ENCODE results near the gene POLA1.

DNA sequence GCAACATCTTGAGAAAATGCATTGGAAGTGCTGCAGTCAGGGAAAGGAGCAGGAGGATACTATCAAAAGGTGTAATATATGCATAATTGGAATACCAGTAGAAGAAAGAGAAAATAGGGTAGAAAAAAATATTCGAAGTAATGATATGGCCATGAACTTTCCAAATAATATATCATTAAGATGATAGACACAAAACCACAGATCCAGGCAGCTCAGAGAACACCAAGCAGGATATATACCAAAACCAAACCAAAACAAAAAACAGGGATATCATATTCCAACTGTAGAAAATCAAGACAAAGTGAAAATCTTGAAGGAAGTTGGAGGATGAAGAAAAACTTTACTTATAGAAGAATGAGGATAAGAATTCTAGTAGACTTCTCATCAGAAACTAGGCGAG lies 9.7 kb upstream of the POLA1 start:
- TF ChIP-seq, protein P1, sequence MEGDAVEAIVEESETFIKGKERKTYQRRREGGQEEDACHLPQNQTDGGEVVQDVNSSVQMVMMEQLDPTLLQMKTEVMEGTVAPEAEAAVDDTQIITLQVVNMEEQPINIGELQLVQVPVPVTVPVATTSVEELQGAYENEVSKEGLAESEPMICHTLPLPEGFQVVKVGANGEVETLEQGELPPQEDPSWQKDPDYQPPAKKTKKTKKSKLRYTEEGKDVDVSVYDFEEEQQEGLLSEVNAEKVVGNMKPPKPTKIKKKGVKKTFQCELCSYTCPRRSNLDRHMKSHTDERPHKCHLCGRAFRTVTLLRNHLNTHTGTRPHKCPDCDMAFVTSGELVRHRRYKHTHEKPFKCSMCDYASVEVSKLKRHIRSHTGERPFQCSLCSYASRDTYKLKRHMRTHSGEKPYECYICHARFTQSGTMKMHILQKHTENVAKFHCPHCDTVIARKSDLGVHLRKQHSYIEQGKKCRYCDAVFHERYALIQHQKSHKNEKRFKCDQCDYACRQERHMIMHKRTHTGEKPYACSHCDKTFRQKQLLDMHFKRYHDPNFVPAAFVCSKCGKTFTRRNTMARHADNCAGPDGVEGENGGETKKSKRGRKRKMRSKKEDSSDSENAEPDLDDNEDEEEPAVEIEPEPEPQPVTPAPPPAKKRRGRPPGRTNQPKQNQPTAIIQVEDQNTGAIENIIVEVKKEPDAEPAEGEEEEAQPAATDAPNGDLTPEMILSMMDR (conservative IDR thresholded peaks at IDR 0.05): no peak
- no peak for TF ChIP-seq ZFX (IDR thresholded peaks at IDR 0.05)

All from C4-2B (cell line).